Measurements from ENCODE around the gene PRR11.

GRCh38 chr17:59151591-59151990 is 4.0 kb upstream of the PRR11 start:
- TF ChIP-seq GATA2 (IDR thresholded peaks at IDR 0.05; ENCODE audit: low read depth, low read length) (no peak), GATA3 (IDR thresholded peaks at IDR 0.05; ENCODE audit: low read depth, low read length) (no peak)
